Loucy (cell line): ENCODE data around the gene CTIF.

Source experiments
- H2AFZ ChIP-seq: fragments of 200-600 bp; sonication (generic); 2 replicates; pipeline ENCODE4 v1.6.0; 2016; ENCODE audit warnings: antibody characterized with exemption, mild to moderate bottlenecking, low read length, moderate library complexity
- H3F3A ChIP-seq: fragments of 200-600 bp; 2 replicates; pipeline ENCODE4 v1.6.0; 2016; ENCODE audit warnings: antibody characterized with exemption, low read depth, mild to moderate bottlenecking
- H3K27me3 ChIP-seq: fragments of 200-600 bp; sonication (generic); 2 replicates; pipeline ENCODE4 v1.6.1; 2014; ENCODE audit warnings: low read length, mild to moderate bottlenecking; ENCODE audit not compliant: insufficient read depth, poor library complexity, severe bottlenecking
- H3K36me3 ChIP-seq: fragments of 200-600 bp; sonication (generic); 2 replicates; pipeline ENCODE4 v1.6.1; 2016; ENCODE audit warnings: low read length; ENCODE audit not compliant: insufficient read depth
- H3K4me1 ChIP-seq: fragments of 200-600 bp; sonication (generic); 2 replicates; pipeline ENCODE4 v1.5.1; 2014; ENCODE audit warnings: low read length, mild to moderate bottlenecking; ENCODE audit not compliant: insufficient read depth, poor library complexity, severe bottlenecking
- H3K4me2 ChIP-seq: fragments of 200-600 bp; sonication (generic); 2 replicates; pipeline ENCODE4 v1.6.0; 2014; ENCODE audit warnings: antibody characterized with exemption, low read length, low read depth, mild to moderate bottlenecking; ENCODE audit not compliant: poor library complexity, severe bottlenecking
- H3K4me3 ChIP-seq: fragments of 200-600 bp; sonication (generic); 2 replicates; pipeline ENCODE4 v1.5.1; 2014; ENCODE audit warnings: low read length, mild to moderate bottlenecking, mixed read lengths; ENCODE audit not compliant: poor library complexity, severe bottlenecking
- H3K79me2 ChIP-seq: fragments of 200-600 bp; sonication (generic); 2 replicates; pipeline ENCODE4 v1.6.1; 2014; ENCODE audit warnings: low read length; ENCODE audit not compliant: insufficient read depth
- H3K9ac ChIP-seq: fragments of 200-600 bp; sonication (generic); 2 replicates; pipeline ENCODE4 v1.6.0; 2014; ENCODE audit warnings: mild to moderate bottlenecking, low read depth, low read length, moderate library complexity; ENCODE audit not compliant: poor library complexity, severe bottlenecking
- H3K9me2 ChIP-seq: fragments of 200-600 bp; sonication (generic); replicated peaks from 2 replicates; pipeline ENCODE4 v1.6.1; 2016; ENCODE audit warnings: low read depth, low read length, mixed read lengths
- H3K9me3 ChIP-seq: fragments of 200-600 bp; sonication (generic); 2 replicates; pipeline ENCODE4 v1.6.1; 2014; ENCODE audit warnings: mild to moderate bottlenecking, antibody characterized with exemption, low read length, low read depth; ENCODE audit not compliant: insufficient read depth
- H4K20me1 ChIP-seq: fragments of 200-600 bp; sonication (generic); 2 replicates; pipeline ENCODE4 v1.6.0; 2014; ENCODE audit warnings: antibody characterized with exemption, low read length, mild to moderate bottlenecking; ENCODE audit not compliant: insufficient read depth, poor library complexity, severe bottlenecking
- CTCF ChIP-seq: fragments of 200-600 bp; sonication (generic); conservative IDR thresholded peaks from 2 replicates; pipeline ENCODE4 v1.5.1; 2014; ENCODE audit warnings: mild to moderate bottlenecking, antibody characterized with exemption, low read length
- EZH2phosphoT487 ChIP-seq: fragments of 200-600 bp; IDR thresholded peaks from 2 replicates; pipeline ENCODE4 v1.6.1; 2018; ENCODE audit warnings: antibody characterized with exemption, mild to moderate bottlenecking, moderate library complexity, borderline replicate concordance

The CTIF gene

GRCh38 chr18:48752928-48753327 lies 214.1 kb downstream of the CTIF start:
- no peaks in the 10 kb centered on the region for H3K9me2 ChIP-seq
- no peaks in the 10 kb centered on the region for H3K27me3 ChIP-seq
- H3K79me2 ChIP-seq: no peaks in the 10 kb centered on the region
- no peak overlapping the region for H3K4me3 ChIP-seq
- H3K4me2 ChIP-seq: no peak overlapping the region
- H3K9me3 ChIP-seq: no peaks in the 10 kb centered on the region
- no peak overlapping the region for H3K9ac ChIP-seq
- no peaks in the 10 kb centered on the region for H3K4me1 ChIP-seq
- no peaks in the 10 kb centered on the region for H3F3A ChIP-seq
- no peak overlapping the region for H2AFZ ChIP-seq
- no peaks in the 10 kb centered on the region for H4K20me1 ChIP-seq
- H3K36me3 ChIP-seq: no peaks in the 10 kb centered on the region; the same call in 1 of the 2 replicates
- TF ChIP-seq CTCF (no peak), EZH2phosphoT487 (no peak)

GRCh38 chr18:48753691-48754090 lies 214.9 kb downstream of the CTIF start:
- no peaks in the 10 kb centered on the region for H3K9me2 ChIP-seq
- no peaks in the 10 kb centered on the region for H3K9me3 ChIP-seq
- no peak overlapping the region for H3K4me2 ChIP-seq
- no peaks in the 10 kb centered on the region; the same call in 1 of the 2 replicates for H3K36me3 ChIP-seq
- no peaks in the 10 kb centered on the region for H3K79me2 ChIP-seq
- H4K20me1 ChIP-seq: no peaks in the 10 kb centered on the region
- TF ChIP-seq EZH2phosphoT487: no peak
- TF ChIP-seq CTCF: no peak
- H3K9ac ChIP-seq: no peak overlapping the region
- H3K27me3 ChIP-seq: no peaks in the 10 kb centered on the region
- no peaks in the 10 kb centered on the region for H3K4me1 ChIP-seq
- no peak overlapping the region for H2AFZ ChIP-seq
- no peak overlapping the region for H3K4me3 ChIP-seq
- no peaks in the 10 kb centered on the region for H3F3A ChIP-seq

GRCh38 chr18:48754559-48754958 lies 215.7 kb downstream of the CTIF start:
- TF ChIP-seq CTCF (no peak), EZH2phosphoT487 (no peak)
- Histone ChIP-seq H3K27me3 (no peaks in the 10 kb centered on the region), H3K4me1 (no peaks in the 10 kb centered on the region), H2AFZ (no peak overlapping the region), H3K9me2 (no peaks in the 10 kb centered on the region), H4K20me1 (no peaks in the 10 kb centered on the region), H3K4me2 (no peak overlapping the region), H3K79me2 (no peaks in the 10 kb centered on the region), H3K9me3 (no peaks in the 10 kb centered on the region), H3F3A (no peaks in the 10 kb centered on the region), H3K9ac (no peak overlapping the region), H3K36me3 (peaks cover 6% of the 10 kb centered on the region; the same call in 1 of the 2 replicates), H3K4me3 (no peak overlapping the region)
